ENCODE measurements around the gene DRP2.

Gene DRP2

DNA sequence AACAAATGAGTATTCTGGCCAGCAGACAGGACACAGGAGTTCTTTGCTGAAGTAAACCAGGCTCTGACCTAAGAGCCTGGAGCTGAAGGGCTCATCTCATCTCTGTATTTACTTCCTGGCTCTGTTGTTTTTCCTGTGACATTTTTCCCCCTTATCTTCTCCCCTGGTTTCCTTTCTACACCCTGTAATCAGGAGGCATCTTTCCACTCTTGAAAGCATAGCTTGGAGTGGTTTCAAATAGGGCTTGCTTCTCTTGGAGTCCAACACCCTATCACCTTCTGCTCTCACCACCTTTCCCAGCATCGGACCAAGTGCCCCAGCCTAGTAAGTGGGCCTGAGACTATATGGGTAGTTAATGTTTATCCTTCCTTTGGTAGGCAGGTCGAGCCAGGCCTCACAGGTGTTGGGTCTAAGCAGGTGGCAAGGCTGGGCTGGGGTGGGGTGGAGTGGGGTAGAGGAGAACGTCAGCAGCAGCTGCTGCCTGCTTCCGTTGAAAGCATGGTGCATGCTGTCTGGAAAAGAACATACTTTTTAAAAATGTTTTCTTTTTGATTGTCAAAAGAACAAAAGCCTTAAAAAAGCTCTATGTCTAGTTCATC, 1.2 kb downstream of the DRP2 start:
- TF ChIP-seq, protein P1, sequence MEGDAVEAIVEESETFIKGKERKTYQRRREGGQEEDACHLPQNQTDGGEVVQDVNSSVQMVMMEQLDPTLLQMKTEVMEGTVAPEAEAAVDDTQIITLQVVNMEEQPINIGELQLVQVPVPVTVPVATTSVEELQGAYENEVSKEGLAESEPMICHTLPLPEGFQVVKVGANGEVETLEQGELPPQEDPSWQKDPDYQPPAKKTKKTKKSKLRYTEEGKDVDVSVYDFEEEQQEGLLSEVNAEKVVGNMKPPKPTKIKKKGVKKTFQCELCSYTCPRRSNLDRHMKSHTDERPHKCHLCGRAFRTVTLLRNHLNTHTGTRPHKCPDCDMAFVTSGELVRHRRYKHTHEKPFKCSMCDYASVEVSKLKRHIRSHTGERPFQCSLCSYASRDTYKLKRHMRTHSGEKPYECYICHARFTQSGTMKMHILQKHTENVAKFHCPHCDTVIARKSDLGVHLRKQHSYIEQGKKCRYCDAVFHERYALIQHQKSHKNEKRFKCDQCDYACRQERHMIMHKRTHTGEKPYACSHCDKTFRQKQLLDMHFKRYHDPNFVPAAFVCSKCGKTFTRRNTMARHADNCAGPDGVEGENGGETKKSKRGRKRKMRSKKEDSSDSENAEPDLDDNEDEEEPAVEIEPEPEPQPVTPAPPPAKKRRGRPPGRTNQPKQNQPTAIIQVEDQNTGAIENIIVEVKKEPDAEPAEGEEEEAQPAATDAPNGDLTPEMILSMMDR (conservative IDR thresholded peaks at IDR 0.05), result no peak
- no peak overlapping the region for H3K27ac ChIP-seq

DNA sequence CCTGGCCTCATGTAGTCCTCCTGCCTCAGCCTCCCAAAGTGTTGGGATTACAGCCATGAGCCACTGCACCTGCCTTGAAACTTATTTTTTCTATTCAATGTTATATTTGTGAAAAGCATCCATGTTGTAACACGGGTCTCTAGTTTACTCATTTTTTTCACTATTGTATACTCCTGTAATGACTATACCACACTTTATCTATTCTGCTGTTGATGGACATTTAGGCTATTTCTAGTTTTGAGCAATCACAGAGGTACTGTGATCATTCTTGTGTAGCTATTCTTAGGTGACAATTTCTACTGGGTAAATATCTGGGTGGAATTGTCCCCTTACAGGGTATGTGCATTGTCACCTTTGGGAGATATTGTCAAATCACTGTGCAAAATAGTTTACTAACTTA, 3.6 kb downstream of the DRP2 start:
- TF ChIP-seq, protein P1 (conservative IDR thresholded peaks at IDR 0.05), result no peak
- no peak overlapping the region for H3K27ac ChIP-seq

DNA sequence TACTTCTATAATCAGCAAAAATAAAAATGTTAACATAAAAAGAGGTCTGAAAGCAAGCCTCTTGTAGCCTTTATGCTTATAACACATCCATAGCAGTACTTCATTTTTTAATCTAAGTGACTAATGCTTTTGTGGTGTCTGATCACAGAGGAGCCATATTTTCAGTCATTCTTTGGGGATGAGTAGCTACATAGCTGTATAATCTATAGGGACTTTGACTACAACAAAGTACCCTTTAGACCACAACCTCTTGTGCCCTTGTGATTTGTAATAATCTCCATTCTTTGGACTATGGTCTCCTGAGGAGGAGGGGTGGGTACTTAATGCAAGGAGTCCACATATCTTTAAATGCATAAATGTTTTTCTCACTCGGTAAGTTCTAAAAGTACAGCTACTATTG, 9.6 kb downstream of the DRP2 start:
- H3K27ac ChIP-seq, result no peak overlapping the region
- TF ChIP-seq, protein P1 (conservative IDR thresholded peaks at IDR 0.05), result no peak

DNA sequence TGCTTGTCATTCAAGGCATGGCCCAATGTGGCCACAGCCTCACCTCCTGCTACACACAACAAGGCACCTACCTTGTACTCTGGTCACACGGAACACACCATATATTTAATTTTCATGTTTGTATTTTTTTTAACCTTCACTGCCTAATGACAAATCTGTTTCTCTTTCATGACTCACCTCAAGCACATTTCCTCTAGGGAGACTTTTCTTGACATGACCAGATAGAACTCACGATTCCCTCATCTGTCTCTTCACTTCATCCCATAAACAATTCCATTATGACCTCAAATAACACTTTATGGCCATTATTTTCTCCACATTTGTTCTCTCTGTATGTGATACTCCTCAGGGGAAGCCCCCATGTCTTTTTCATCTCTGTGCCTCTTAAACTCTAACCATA, 11.1 kb downstream of the DRP2 start:
- TF ChIP-seq, protein P1 (conservative IDR thresholded peaks at IDR 0.05), result no peak
- H3K27ac ChIP-seq, result no peak overlapping the region

DNA sequence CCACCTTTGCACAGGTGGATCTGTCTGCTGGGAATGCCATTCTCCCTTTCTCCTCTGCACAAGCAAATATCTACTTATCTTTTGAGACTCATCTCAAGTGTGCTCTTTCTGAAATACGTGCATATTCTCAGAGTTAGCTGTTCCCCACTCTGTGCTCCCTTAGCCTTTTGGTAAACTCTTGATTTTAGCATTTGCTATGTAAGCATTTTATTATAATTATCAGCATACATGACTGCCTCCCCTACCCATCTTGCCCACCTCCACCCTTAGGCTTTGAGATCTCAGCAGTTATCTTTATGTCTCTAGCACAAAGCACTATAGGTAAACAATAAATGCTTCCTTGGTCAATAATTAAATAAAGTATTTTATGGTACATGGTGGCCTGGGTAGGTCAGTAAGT, 11.5 kb downstream of the DRP2 start:
- TF ChIP-seq, protein P1 (conservative IDR thresholded peaks at IDR 0.05), result no peak
- H3K27ac ChIP-seq, result no peak overlapping the region

DNA sequence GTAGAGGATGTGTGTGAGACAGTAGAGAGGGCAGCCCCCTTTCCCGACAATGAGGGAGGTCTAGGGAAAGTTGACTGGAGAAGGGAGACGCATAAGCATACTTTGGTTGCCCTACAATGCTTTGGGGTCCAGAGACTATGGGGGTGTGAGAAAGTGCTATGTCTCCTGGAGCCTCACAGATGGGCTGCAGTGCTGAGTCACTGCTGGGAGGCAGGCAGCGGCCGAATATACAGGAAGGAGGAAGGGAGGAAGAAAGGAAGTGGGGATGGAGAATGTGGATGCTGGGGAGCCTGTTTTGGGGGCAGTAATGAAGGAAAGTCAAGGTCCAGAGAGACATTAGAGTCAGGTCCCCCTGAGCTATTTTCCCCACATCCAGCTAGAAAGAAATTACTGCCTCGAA, 12.7 kb downstream of the DRP2 start:
- TF ChIP-seq, protein P1 (conservative IDR thresholded peaks at IDR 0.05), result no peak

DNA sequence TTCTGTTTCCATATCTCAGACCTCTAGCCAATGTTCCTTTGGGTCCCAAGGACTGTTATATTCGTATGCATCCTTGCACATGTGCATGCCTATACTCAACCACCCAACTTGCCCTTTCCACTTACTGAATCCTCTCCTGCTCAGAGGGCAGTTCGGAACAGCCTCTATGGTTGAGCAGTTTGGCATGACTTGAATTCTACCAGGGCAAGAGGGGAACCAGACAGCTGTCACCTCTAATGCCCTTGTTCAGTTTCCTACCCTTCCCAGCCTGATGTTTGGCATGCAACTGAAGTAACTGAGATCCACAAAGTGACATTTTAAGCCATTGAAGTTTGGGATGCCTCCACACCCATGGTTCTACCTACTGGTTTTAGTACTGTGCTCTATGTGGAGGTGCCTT, 17.5 kb downstream of the DRP2 start:
- TF ChIP-seq, protein P1 (conservative IDR thresholded peaks at IDR 0.05), result no peak
- H3K27ac ChIP-seq, result no peak overlapping the region

More for the DNA sequence above, 12.7 kb downstream of the DRP2 start:
- H3K27ac ChIP-seq, result no peak overlapping the region

Data from VCaP (cell line).